K562 (cell line): ENCODE measurements around the gene SFRP2. TPM values are rescaled to one million over a fixed set of nuclear protein-coding genes. Genes with fewer than 3 reads are reported as not detected.

Experiments used
- ATAC-seq: fragments of 200-7000 bp; cut with Tn5 transposase; 3 replicates; pipeline ENCODE4 v1.9.1; 2020; ENCODE audit warnings: moderate library complexity
- BruUV-seq: library from RNA; stranded (reverse); fragments of 400-500 nt; replicated peaks from 2 replicates; lab custom pipeline; 2021; lab: Mats Ljungman, UMichigan
- CTCF ChIA-PET: fragments of 300-600 bp; formaldehyde crosslinking; extraction: SDS; loops from one replicate; lab custom pipeline; 2021; ENCODE audit warnings: low intra/inter-chr PET ratio; lab: Yijun Ruan, JAX
- POLR2A ChIA-PET: fragments of 300-600, 350-650 bp; sonication (Branson Sonifier 250); formaldehyde crosslinking; extraction: SDS; loops from one replicate; lab custom pipeline; 2021; ENCODE audit warnings: antibody characterized with exemption, inconsistent platforms; lab: Yijun Ruan, JAX
- DNase-seq, 4 experiments: peaks; one replicate each; pipeline versions ENCODE4 v3.0.0 to v3.0.0-alpha.2; 2011 to 2018; ENCODE audit warnings: low spot score in 3 of 4, mixed read lengths in 3 of 4; ENCODE audit errors: extremely low read depth in 1 of 4
- FAIRE-seq: peaks from 2 replicates; lab custom pipeline; 2011; peaks lifted over from hg19 to GRCh38; lab: Jason Lieb, UNC
- H2AFZ ChIP-seq: 2 replicates; pipeline ENCODE4 v1.6.0; 2011; ENCODE audit warnings: low read depth, low read length, control low read depth, inconsistent platforms
- H3K27ac ChIP-seq: fragments of 200-600 bp; 3 replicates; pipeline ENCODE4 v1.8.0; 2011; ENCODE audit warnings: low read depth, mild to moderate bottlenecking, control low read depth, inconsistent platforms, low read length, moderate library complexity, mixed read lengths; ENCODE audit errors: extremely low read depth
- H3K27me3 ChIP-seq, 2 experiments: fragments of 300-600 bp in 1 of 2; 2 replicates in 1 of 2; 3 replicates in 1 of 2; pipeline versions ENCODE4 v1.6.0 to v1.8.0; 2011; ENCODE audit warnings: inconsistent platforms in 2 of 2, low read length in 2 of 2, mild to moderate bottlenecking in 1 of 2, mixed read lengths in 1 of 2, moderate library complexity in 1 of 2; ENCODE audit not compliant: control insufficient read depth in 2 of 2, insufficient read depth in 2 of 2
- H3K36me3 ChIP-seq: fragments of 300-600 bp; 3 replicates; pipeline ENCODE4 v1.8.0; 2011; ENCODE audit warnings: mild to moderate bottlenecking, low read length, inconsistent platforms; ENCODE audit not compliant: control insufficient read depth, insufficient read depth
- H3K4me1 ChIP-seq, 2 experiments: fragments of 200-600 bp in 1 of 2; replicated peaks in 1 of 2; 2 replicates in 1 of 2; 3 replicates in 1 of 2; pipeline versions ENCODE4 v1.5.1 to v1.8.0; 2011; ENCODE audit warnings: inconsistent platforms in 2 of 2, low read length in 2 of 2, mild to moderate bottlenecking in 1 of 2, mixed read lengths in 1 of 2, moderate library complexity in 1 of 2; ENCODE audit not compliant: control insufficient read depth in 2 of 2, insufficient read depth in 2 of 2
- H3K4me2 ChIP-seq: 2 replicates; pipeline ENCODE4 v1.6.1; 2011; ENCODE audit warnings: low read length, control low read depth, inconsistent platforms, mixed read lengths; ENCODE audit not compliant: insufficient read depth
- H3K4me3 ChIP-seq: fragments of 200-600 bp; sonication (generic), shearing (Covaris generic); 2 replicates; pipeline ENCODE4 v1.5.1; 2016; ENCODE audit warnings: control low read depth, inconsistent platforms
- H3K79me2 ChIP-seq: fragments of 200-600 bp; 3 replicates; pipeline ENCODE4 v1.8.0; 2011; ENCODE audit warnings: low read length, inconsistent platforms; ENCODE audit not compliant: control insufficient read depth, insufficient read depth
- H3K9ac ChIP-seq, 2 experiments: 2 replicates each; pipeline versions ENCODE4 v1.6.0 to v1.6.1; 2011; ENCODE audit warnings: low read depth in 2 of 2, low read length in 2 of 2, control low read depth in 1 of 2, inconsistent platforms in 1 of 2, mild to moderate bottlenecking in 1 of 2, mixed read lengths in 1 of 2; ENCODE audit not compliant: insufficient read depth in 1 of 2
- H3K9me1 ChIP-seq: one replicate; pipeline ENCODE4 v1.6.0; 2011; ENCODE audit warnings: inconsistent platforms, mild to moderate bottlenecking, low read length, moderate library complexity; ENCODE audit not compliant: control insufficient read depth, insufficient read depth
- H3K9me3 ChIP-seq: replicated peaks from 2 replicates; pipeline ENCODE4 v1.5.1; 2011; ENCODE audit warnings: low read depth, low read length, inconsistent platforms; ENCODE audit not compliant: control insufficient read depth, insufficient read depth
- H4K20me1 ChIP-seq: replicated peaks from 2 replicates; pipeline ENCODE4 v1.6.1; 2011; ENCODE audit warnings: low read length, inconsistent platforms, mixed read lengths; ENCODE audit not compliant: control insufficient read depth, insufficient read depth
- ARNT ChIP-seq, 2 experiments: fragments of 450-650 bp; IDR thresholded peaks; 2 replicates each; pipeline ENCODE4 v1.6.1; 2016; ENCODE audit warnings: mild to moderate bottlenecking in 1 of 2
- CBFA2T2 ChIP-seq: fragments of 450-650 bp; conservative IDR thresholded peaks from 2 replicates; pipeline ENCODE4 v1.6.1; 2017; ENCODE audit warnings: mild to moderate bottlenecking
- CGGBP1 ChIP-seq: fragments of 250-450 bp; sonication (Bioruptor Pico); IDR thresholded peaks from 2 replicates; pipeline ENCODE4 v1.9.0; 2021; ENCODE audit warnings: mild to moderate bottlenecking
- EP300 ChIP-seq: IDR thresholded peaks from 2 replicates; pipeline ENCODE4 v1.6.1; 2012; ENCODE audit warnings: low read length, improper control_type of control experiment
- FOS ChIP-seq: IDR thresholded peaks from 3 replicates; pipeline ENCODE4 v1.6.1; 2011; ENCODE audit not compliant: insufficient read length; ENCODE audit errors: extremely low read depth
- FOXA3 ChIP-seq, 2 experiments: fragments of 450-650 bp in 1 of 2; sonication (generic) in 1 of 2; formaldehyde crosslinking; IDR thresholded peaks in 1 of 2; conservative IDR thresholded peaks in 1 of 2; 2 replicates each; pipeline versions ENCODE4 v1.4.0 to v1.8.0; 2020 to 2022; ENCODE audit warnings: mild to moderate bottlenecking in 2 of 2, missing genetic modification reagents in 1 of 2
- FUS ChIP-seq: fragments of 200-400 bp; formaldehyde crosslinking; optimal IDR thresholded peaks from 2 replicates; pipeline ENCODE3; 2017; ENCODE audit warnings: low read depth, low read length
- HMG20A ChIP-seq: fragments of 450-650 bp; formaldehyde crosslinking; conservative IDR thresholded peaks from 2 replicates; pipeline ENCODE4 v1.4.0; 2020; ENCODE audit warnings: mild to moderate bottlenecking, mixed read lengths
- HNRNPL ChIP-seq: fragments of 200-400 bp; formaldehyde crosslinking; IDR thresholded peaks from 2 replicates; pipeline ENCODE4 v1.6.1; 2017; ENCODE audit warnings: low read depth, mild to moderate bottlenecking, low read length
- KDM1A ChIP-seq, 2 experiments: fragments of 450-650 bp; IDR thresholded peaks; 2 replicates each; pipeline ENCODE4 v1.6.1; 2016; ENCODE audit warnings: mild to moderate bottlenecking in 2 of 2
- KLF6 ChIP-seq: fragments of 250-450 bp; sonication (Bioruptor Pico); IDR thresholded peaks from 2 replicates; pipeline ENCODE4 v1.4.0; 2020; ENCODE audit warnings: mild to moderate bottlenecking, moderate library complexity, borderline replicate concordance
- MAFF ChIP-seq: IDR thresholded peaks from 2 replicates; pipeline ENCODE4 v1.6.1; 2012; ENCODE audit warnings: low read length, improper control_type of control experiment
- MAFG ChIP-seq: fragments of 450-650 bp; conservative IDR thresholded peaks from 2 replicates; pipeline ENCODE4 v1.6.1; 2016; ENCODE audit warnings: missing genetic modification characterization, missing compliant biosample characterization
- MAFK ChIP-seq: IDR thresholded peaks from 2 replicates; pipeline ENCODE4 v1.6.1; 2011; ENCODE audit warnings: low read length, improper control_type of control experiment
- NCOR1 ChIP-seq: fragments of 450-650 bp; IDR thresholded peaks from 2 replicates; pipeline ENCODE4 v1.6.1; 2016; ENCODE audit warnings: mild to moderate bottlenecking, moderate library complexity
- NFE2 ChIP-seq: IDR thresholded peaks from 2 replicates; pipeline ENCODE4 v1.6.1; 2014; ENCODE audit warnings: antibody characterized with exemption, low read depth
- PML ChIP-seq: IDR thresholded peaks from 2 replicates; pipeline ENCODE4 v1.6.1; 2012; ENCODE audit warnings: low read length, inconsistent platforms
- RCOR1 ChIP-seq, 2 experiments: IDR thresholded peaks; 2 replicates each; pipeline ENCODE4 v1.6.1; 2012; ENCODE audit warnings: low read depth in 2 of 2, low read length in 2 of 2, borderline replicate concordance in 1 of 2, improper control_type of control experiment in 1 of 2
- TAL1 ChIP-seq: fragments of 450-650 bp; IDR thresholded peaks from 2 replicates; pipeline ENCODE4 v1.6.1; 2016; ENCODE audit warnings: mild to moderate bottlenecking
- TFE3 ChIP-seq: fragments of 450-650 bp; formaldehyde crosslinking; IDR thresholded peaks from 2 replicates; pipeline ENCODE4 v1.4.0; 2020; ENCODE audit warnings: mild to moderate bottlenecking, mixed read lengths
- ZNF311 ChIP-seq: fragments of 250-450 bp; sonication (Bioruptor Pico); IDR thresholded peaks from 2 replicates; pipeline ENCODE4 v1.4.0; 2020; ENCODE audit warnings: mild to moderate bottlenecking, moderate library complexity
- ZNF57 ChIP-seq: fragments of 450-650 bp; formaldehyde crosslinking; IDR thresholded peaks from 2 replicates; pipeline ENCODE4 v1.4.0; 2020; ENCODE audit warnings: mild to moderate bottlenecking, moderate library complexity
- WGBS: fragments of 100-300 bp; shearing (Covaris generic); methylation state at CpG from one replicate; pipeline ENCODE4 v1.1.6; 2016; ENCODE audit warnings: low coverage, mixed read lengths; ENCODE audit not compliant: insufficient coverage; ENCODE audit errors: missing lambda C conversion rate; 5-methylcytosine and 5-hydroxymethylcytosine counted together
- in situ Hi-C: fragments of 300-500 bp; cut with MboI; formaldehyde crosslinking; loops from 4 replicates; pipeline ENCODE4 v1.15.0; 2018; ENCODE audit warnings: inconsistent platforms, mixed read lengths
- intact Hi-C: fragments of 100-400 bp; cut with micrococcal nuclease; formaldehyde crosslinking; loops from 2 replicates; pipeline ENCODE4 v1.14.2; 2022
- polyA plus RNA-seq, 8 experiments: library from polyadenylated mRNA; depleted of rRNA in 4 of 8; stranded (reverse) in 5 of 8; unstranded in 3 of 8; fragments of >200 nt; fragmentation: Nextera tagmentation in 2 of 8; fragmentation: Illumina TruSeq in 1 of 8; extraction: Ambion mirVana in 2 of 8; extraction: Trizol in 1 of 8; gene quantifications; 2 replicates each; pipeline versions ENCODE4 v1.2.1 to v1.2.3, GENCODE V29; 2011 to 2014; ENCODE audit warnings: inconsistent platforms in 1 of 8, missing spikeins in 1 of 8
- total RNA-seq, 7 experiments: library from RNA; depleted of rRNA in 6 of 7; stranded (reverse); fragments of >200 nt in 6 of 7; fragmentation: Illumina TruSeq in 2 of 7; extraction: Trizol in 2 of 7; gene quantifications; 2 replicates each; pipeline versions ENCODE4 v1.2.1 to v1.2.3, GENCODE V29; 2011 to 2021; ENCODE audit warnings: low replicate concordance in 1 of 7
- TF ChIP-seq, protein P1 (sequence below): fragments of 250-450 bp; sonication (Bioruptor Pico); IDR thresholded peaks from 2 replicates; pipeline ENCODE4 v1.8.0; 2022; ENCODE audit warnings: inconsistent platforms, mild to moderate bottlenecking, moderate library complexity, borderline replicate concordance

SFRP2 gene
- total and polyA plus RNA-seq, 9 of the 15 experiments (the other 6 are each of a cell fraction or from before 2014, with no cell fraction given), result 0.29 TPM; not detected in 8

GRCh38 chr4:153804722-153805121, 15.8 kb upstream of the SFRP2 start (continued):
- TF ChIP-seq ARNT (IDR thresholded peaks at IDR 0.05), result no peak
- no peak for TF ChIP-seq ZNF57 (CRISPR knock-in tag)
- peak; percentile 96 for TF ChIP-seq MAFG
- TF ChIP-seq MAFK, result peak; percentile 99
- peak; percentile 44; the same call in 1 of the 2 replicates for TF ChIP-seq NFE2
- TF ChIP-seq HNRNPL, result no peak
- TF ChIP-seq FOXA3 (CRISPR knock-in tag; conservative IDR thresholded peaks at IDR 0.05 in 1 of 2, IDR thresholded peaks at IDR 0.05 in 1 of 2), result no peak
- peak; percentile 99 for TF ChIP-seq MAFF
- no peak for TF ChIP-seq KLF6

DNA sequence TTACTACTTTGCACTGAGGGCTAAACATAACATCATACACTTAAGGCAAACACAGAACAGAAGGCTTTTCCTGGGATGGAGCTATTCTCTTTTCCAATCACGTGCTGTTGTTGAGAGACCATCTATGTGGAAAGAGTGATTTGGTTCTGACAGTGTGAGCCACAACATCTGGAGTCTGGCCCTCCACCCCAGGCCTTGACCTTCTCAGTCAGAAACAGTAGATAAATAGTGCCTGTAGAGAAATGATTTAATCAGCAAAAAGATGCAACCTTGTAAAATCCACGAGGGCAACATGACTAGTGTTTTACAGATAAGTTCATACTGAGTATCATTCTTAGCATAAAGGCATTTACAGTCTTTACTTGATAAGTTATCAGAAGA, 10.8 kb upstream of the SFRP2 start:
- BruUV-seq, result no TSS peak
- Histone ChIP-seq H3K9me3 (no peaks in the 10 kb centered on the region), H3K79me2 (no peaks in the 10 kb centered on the region), H3K4me2 (no peak overlapping the region), H4K20me1 (no peaks in the 10 kb centered on the region), H3K27ac (no peak overlapping the region), H3K36me3 (no peaks in the 10 kb centered on the region), H2AFZ (no peak overlapping the region), H3K27me3 (no peaks in the 10 kb centered on the region), H3K4me1 (peaks cover 0 to 3% of the 10 kb centered on the region in 2 experiments; a peak in 1 of 5 replicates), H3K9ac (no peak overlapping the region), H3K4me3 (no peak overlapping the region), H3K9me1 (no peaks in the 10 kb centered on the region)
- DNase-seq (peak in 2 of 4 experiments; percentile 17 to 20), FAIRE-seq (no peak), ATAC-seq (no peak; the same call in 2 of the 3 replicates)
- ChIA-PET CTCF (no interaction called here), POLR2A (no interaction called here)
- intact Hi-C loops (no loop called here), in situ Hi-C loops (no loop called here)
- WGBS, result 0% methylated on average over 2 of the region's 2 CpGs
- peak; percentile 68; the same call in 1 of the 2 replicates for TF ChIP-seq PML
- no peak for TF ChIP-seq HMG20A (CRISPR knock-in tag)
- peak; percentile 83 for TF ChIP-seq TAL1
- TF ChIP-seq FUS, result no peak
- TF ChIP-seq CBFA2T2, result peak; percentile 80
- TF ChIP-seq EP300, result peak; percentile 40; the same call in 1 of the 2 replicates
- no peak for TF ChIP-seq CGGBP1 (CRISPR knock-in tag)
- TF ChIP-seq RCOR1 (IDR thresholded peaks at IDR 0.05; ENCODE audit: borderline replicate concordance in 1 of 2, low read depth in 2 of 2, low read length in 2 of 2), result 0 out of 4 replicates have a peak, but pooled peaks of 1 of the 2 experiments have one; percentile 36
- no peak for TF ChIP-seq ZNF311
- TF ChIP-seq TFE3, result peak; percentile 17; the same call in 1 of the 2 replicates
- peak in 1 of 2 experiments; percentile 29; a peak in 1 of 4 replicates for TF ChIP-seq KDM1A (IDR thresholded peaks at IDR 0.05)
- TF ChIP-seq NCOR1, result peak; percentile 59
- TF ChIP-seq FOS, result no peak
- TF ChIP-seq MAFG, result peak; percentile 52
- TF ChIP-seq, protein P1, sequence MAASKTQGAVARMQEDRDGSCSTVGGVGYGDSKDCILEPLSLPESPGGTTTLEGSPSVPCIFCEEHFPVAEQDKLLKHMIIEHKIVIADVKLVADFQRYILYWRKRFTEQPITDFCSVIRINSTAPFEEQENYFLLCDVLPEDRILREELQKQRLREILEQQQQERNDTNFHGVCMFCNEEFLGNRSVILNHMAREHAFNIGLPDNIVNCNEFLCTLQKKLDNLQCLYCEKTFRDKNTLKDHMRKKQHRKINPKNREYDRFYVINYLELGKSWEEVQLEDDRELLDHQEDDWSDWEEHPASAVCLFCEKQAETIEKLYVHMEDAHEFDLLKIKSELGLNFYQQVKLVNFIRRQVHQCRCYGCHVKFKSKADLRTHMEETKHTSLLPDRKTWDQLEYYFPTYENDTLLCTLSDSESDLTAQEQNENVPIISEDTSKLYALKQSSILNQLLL, result no peak
